NCI-H226 (cell line): ENCODE measurements around the gene PPM1J.
"Not testable (repeated sequence)": the region's sequence is repeated elsewhere in the genome, so short reads cannot be mapped to it uniquely, and the experiment has no call there.

Experiments
- DNase-seq: peaks from one replicate; pipeline ENCODE4 v3.0.0-alpha.2; 2015

The PPM1J gene

DNA sequence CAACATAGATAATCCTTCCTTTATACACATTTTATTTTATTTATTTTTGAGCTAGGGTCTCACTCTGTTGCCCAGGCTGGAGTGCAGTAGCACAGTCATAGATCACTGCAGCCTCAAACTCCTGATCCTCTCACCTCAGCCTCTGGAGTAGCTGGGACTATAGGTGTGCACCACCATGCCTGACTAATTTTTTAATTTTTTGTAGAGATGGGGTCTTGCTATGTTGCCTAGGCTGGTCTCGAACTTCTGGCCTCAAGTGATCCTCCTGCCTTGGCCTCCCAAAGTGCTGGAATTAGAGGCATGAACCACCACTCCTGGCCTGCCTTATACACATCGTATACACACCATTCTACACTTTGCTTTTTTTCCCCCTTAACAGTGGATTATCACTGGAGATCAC is 6.2 kb upstream of the PPM1J start:
- DNase-seq: not testable (repeated sequence)

DNA sequence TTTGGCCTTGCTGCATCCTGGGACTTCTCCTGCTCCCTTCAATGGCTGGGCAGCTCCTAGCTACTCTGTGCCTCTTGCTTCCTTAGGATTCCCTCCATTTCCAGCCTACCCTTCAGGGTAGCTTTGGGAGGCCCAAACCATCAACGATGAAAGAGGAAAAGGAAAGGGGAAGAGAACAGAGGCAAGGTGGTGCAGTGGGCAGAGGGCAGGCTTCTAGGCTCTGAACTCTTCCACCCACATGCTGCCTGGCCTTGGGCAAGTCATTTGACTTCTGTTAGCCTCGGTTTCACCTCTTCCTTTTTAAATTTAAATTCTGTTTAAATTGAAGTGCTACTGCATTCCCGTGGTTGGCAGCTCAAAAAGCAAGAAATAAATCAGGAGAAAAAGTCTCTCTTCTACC is 5.7 kb upstream of the PPM1J start:
- DNase-seq: no peak

DNA sequence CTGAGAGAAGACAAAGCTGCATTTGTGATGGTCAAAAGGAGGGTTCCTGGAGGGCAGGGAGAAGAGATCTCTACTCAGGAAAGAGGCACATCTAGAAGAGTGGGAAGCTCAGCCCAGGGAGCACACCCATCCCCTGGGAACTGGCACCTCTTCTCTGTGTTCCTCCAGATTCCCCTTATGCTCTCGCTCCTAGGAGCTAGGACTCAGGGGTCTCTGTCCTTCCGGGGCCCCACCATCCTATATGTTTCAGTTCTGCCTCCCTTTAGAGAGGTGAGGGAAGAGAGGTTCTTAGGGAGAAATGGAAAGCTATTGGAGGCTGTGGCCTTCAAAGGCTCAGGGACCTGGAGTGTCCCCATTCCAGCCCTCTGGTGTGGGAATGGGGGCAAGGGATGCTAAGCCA is 4.6 kb upstream of the PPM1J start:
- DNase-seq: no peak

- peak; percentile 78 for DNase-seq
Observed at GRCh38 chr1:112718691-112719418, 3.7 kb upstream of the PPM1J start.

DNA sequence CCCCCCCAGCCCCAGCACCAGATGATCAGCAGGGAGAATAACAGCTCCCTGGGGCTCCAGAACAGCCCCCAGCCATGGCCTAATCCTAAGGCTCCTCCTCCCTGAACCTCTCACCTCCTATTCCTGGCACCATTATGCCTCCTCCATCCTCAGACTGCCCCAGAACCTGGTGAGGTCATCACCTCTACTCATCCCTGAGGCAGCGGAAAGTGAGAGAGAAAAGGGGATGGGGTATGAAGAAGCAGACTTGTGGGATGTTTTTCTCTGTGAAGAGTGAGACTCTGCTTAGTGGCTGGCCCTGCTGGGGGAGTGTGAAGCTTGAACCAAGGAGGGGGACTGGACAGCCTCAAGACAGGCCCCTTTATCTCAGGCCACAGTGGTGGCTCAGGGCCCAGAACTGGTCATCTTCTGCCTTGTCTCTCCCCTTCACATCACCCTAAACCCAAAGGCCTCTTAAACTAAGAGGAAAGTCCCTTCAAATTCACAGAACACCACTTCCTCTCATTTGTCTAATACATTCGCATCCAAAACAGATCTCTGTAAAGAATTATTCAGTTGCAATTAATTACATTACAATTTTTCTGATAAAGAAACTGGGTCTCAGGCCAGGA is 2.2 kb upstream of the PPM1J start:
- peak; percentile 40 for DNase-seq

DNA sequence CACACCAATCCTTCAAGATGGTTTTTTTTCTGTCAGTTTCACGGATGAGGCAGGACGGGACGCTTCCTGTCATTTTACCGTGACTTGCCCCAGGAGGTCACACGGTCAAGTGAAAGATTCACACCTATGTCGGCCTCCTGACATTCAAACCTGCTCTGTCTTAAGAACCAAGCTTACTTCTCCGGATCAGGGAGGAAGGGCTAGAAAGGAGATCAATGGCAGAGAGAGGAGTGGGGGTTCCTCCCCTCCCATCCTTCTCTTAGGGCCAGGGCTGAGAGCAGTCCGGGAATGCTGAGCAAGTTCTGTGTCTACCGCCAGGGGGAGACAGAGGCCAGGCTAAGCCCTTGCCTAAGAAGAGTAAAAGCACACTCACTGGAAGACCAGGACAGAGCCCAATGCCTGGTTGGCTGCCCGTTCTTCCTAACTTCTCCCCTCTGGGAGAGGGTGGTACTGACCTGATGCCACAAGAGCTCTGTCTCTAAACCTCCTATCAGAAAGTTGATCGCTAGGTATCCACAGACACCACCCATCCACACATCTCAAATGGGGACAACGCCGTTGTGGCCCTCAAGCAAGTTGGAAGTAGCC is 1.1 kb upstream of the PPM1J start:
- peak; percentile 83 for DNase-seq

- DNase-seq: no peak
Observed at GRCh38 chr1:112714313-112715263, 544 bp downstream of the PPM1J start.

- DNase-seq: no peak
Observed at GRCh38 chr1:112713466-112714312, 1.4 kb downstream of the PPM1J start.

DNA sequence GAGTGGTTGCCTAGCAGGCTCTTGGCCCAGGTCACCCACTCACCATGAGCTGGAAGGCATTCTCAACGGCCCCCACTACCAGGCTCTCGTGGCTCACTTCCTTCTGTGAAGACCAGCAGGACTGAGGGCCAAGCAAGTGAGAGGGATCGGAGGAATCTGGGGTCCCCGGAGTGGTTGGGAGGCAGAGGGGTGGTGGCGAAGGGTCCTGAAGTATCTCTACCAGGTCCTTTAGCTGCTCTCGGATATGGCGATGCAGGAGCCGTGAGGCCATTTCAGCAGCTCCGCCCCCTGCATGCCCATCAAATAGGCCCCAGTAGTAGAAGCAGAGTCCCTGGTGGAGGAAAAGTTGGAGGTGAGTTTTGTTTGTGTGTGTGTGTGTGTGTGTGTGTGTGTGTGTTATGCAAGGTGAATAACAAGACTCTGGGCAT is 2.4 kb downstream of the PPM1J start:
- DNase-seq: no peak

GRCh38 chr1:112712191-112712590 is 2.9 kb downstream of the PPM1J start:
- no peak for DNase-seq

DNA sequence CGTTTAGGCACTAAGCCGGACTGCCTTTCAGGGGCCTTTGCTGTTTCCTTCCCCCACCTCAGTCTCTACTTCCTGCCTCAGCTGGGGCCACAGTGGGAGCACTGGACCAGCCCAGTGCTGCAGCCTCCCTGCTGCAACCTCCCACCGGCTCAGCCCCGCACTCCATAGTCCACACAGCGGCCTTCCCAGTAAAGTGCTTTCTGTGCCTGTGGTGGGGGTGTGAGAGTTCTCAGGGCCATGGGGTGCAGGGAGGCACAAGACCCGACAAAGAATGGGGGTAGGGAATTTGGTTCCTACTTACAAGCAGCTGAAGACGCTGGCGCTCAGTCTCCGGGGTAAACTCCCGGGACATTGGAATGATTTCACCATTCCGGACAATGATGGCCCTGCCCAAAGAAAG is 3.5 kb downstream of the PPM1J start:
- DNase-seq: no peak

DNA sequence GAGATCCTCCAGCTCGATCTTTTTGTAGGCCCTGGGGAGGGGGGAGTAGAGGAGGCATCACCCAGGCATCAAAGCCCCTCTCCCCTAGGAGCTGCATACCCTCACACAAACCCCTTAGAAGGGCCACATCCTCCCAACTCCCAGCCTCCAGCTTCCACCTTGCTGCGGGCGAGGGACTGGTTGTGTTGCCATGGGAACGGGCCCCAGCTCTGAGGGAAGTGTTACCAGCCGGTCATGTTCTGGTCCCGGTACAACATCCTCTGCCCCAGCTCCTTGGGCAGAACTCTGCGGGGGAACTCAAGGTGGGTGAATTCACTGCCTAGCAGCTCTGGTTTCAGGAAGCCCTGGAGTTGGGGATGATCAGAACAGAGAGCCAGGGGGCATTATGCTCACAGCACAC is 4.1 kb downstream of the PPM1J start:
- DNase-seq: no peak

DNA sequence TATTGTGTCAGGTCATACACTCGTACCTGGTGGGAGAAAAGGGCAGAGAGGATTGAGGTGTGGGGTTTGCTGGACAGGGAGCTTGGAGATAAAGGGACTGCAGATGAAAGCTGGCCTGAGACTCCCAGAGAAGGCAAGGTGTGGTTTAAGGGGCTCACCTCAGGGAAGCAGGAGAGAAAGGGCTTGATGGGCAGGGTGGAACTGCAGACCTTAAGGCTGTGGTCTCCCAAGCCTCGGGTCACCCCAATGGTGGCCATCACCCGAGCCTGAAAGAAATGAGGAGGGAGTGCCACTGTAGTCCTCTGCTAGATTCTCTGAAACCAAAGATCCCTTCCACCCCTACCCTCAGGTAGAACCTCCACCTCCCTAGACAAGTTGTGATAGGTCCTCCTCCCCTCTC is 4.5 kb downstream of the PPM1J start:
- no peak for DNase-seq

DNA sequence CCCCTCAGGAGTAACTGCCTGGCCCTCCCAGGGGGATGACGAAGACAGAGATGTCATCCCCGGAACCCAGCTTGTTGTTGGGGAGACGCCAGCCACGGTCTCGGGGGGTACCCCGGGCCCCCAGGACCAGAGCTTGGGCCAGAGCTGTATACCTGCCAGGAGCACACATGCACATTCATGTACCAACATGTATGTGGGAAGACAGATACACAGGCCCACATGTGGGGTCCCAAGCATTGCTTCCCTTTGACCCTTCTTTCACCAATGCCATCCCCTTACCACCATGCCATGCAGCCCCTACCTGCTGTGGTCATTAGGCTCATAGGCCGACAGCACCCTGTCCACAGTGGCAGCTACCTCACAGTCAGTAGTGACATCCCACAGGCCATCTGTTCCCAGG is 5.0 kb downstream of the PPM1J start:
- no peak for DNase-seq

GRCh38 chr1:112708489-112708888 is 6.6 kb downstream of the PPM1J start:
- no peak for DNase-seq

DNA sequence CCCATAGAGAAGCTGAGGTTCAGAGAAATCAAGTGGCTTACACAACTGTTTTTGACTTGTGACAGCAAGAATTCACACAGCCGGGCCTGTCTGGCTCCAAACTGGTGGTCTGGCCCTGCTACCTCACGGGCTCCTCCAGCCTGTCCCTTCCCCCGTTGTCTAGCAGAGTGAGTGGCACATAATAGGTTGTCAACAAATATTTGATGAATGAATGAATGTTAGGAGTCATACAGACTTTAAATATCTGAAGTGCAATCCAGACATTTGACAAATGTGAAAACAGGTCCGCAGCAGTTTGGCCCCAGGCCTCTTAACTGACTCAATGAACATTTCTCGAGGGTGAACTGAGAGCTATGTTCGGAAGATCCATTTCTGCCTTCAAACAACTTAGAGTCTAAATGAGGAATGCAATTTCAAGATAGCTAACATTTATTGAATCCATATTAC is 7.1 kb downstream of the PPM1J start:
- DNase-seq: no peak

DNA sequence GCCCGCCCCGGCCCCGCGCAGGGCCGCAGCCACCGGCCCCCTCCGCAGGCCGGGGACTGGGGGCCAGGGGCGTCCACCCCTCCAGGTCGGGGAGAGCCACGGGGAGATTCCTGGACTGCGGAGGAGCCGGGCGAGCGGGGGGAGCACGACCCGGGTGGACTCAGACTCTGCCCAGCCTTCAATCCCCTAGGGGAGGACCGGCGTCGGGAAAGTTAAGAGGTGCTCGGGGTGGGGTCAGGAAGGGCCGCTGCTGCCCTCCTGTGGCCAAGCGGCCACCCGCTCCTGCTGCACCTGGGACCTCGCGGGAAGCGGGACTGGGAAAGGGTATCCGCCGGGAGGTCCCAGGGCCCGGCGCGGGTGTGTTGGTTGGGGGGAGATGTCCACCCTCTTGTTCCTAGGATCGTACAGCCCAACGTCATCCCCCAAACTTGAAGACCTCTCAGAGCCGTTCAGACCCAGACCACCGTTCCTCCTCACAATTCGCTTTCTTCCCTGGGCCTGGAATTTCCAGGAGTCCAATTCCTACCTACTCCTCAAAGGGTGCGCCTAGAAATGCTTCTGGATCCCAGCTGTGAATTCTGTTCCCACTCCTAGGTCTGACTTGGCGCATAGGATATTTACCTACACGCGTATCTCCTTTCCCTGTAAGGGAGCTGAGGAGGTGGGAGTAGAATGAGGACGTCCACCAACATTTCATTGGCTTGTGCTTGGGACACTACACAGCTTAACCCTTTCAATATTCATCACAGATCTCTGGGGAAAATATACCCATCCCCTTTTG is 7.7 kb downstream of the PPM1J start:
- DNase-seq: peak; percentile 93

- DNase-seq: no peak
Observed at GRCh38 chr1:112706505-112707220, 8.5 kb downstream of the PPM1J start, which contains the start of gene RHOC. Gene RHOC, minus strand, starts transcription at chr1:112707127. Its CDS starts 3,328 bp downstream, at chr1:112703799.

- peak; percentile 97 for DNase-seq
Observed at GRCh38 chr1:112704934-112705627, 10.1 kb downstream of the PPM1J start.

DNA sequence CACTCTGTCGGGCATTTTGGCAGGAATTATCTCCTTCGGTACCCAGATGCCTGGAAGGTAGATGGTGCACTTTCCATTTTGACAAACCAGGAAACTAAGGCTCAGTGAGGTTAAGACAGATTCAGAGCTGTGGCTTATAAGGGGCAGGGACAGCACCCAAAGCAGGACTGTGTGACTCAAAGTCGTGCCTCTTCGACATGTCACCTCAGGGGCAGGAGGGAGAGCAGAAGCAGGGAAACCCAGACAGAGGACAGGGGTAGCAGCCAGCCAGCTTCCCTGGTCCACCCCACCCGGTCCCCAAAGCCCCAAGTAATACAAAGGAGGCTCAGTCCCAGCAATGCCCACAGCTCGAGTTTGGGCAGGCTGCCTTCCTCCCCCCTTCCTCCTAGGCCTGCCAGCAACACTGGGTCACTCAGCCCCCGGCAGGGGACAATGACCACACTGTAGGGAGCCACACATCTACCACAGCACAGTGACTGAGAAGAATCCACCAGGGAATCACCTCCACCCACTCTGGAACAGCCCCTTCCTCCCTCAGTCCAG is 10.7 kb downstream of the PPM1J start:
- DNase-seq: no peak
